Loucy (cell line): ENCODE results near the gene CYP2A7.

Experiments used
- CTCF ChIP-seq: fragments of 200-600 bp; sonication (generic); conservative IDR thresholded peaks from 2 replicates; pipeline ENCODE4 v1.5.1; 2014; ENCODE audit warnings: mild to moderate bottlenecking, antibody characterized with exemption, low read length
- EZH2phosphoT487 ChIP-seq: fragments of 200-600 bp; IDR thresholded peaks from 2 replicates; pipeline ENCODE4 v1.6.1; 2018; ENCODE audit warnings: antibody characterized with exemption, mild to moderate bottlenecking, moderate library complexity, borderline replicate concordance

- no peak for TF ChIP-seq CTCF
- TF ChIP-seq EZH2phosphoT487, result no peak
These were observed 23.9 kb downstream of the CYP2A7 start for GRCh38 chr19:40858109-40858508.
